Uterus (tissue), 2 donors: Measurements from ENCODE around the gene PODNL1.
"Not testable (repeated sequence)": the region's sequence is repeated elsewhere in the genome, so short reads cannot be mapped to it uniquely, and the experiment has no call there.

Experiments
- POLR2A ChIP-seq, 2 donors: fragments of 450-650 bp; IDR thresholded peaks; one replicate each; pipeline ENCODE4 v1.6.1; 2016; ENCODE audit warnings: antibody characterized with exemption in 2 of 2, mild to moderate bottlenecking in 1 of 2, moderate library complexity in 1 of 2
- TF ChIP-seq, protein P1 (sequence below), 4 experiments: fragments of 200-600 bp in 2 of 4; fragments of 450-650 bp in 2 of 4; sonication (generic) in 2 of 4; IDR thresholded peaks; one replicate each; pipeline ENCODE4 v1.5.1; 2016 to 2019; ENCODE audit warnings: antibody characterized with exemption in 4 of 4, mild to moderate bottlenecking in 2 of 4, moderate library complexity in 1 of 4

DNA sequence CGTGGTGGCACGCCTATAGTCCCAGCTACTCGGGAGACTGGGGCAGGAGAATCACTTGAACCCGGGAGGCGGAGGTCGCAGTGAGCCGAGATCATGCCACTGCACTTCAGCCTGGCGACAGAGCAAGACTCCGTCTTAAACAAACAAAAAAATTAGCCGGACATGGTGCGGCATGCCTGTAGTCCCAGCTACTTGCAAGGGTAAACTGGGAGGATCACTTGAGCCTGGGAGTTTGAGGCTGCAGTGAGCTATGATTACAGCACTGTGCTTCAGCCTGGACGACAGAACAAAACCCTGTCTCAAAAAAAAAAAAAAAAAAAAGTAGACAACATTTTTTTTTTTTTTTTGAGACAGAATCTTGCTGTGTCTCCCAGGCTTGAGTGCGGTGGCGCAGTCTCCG lies 33.7 kb upstream of the PODNL1 start:
- TF ChIP-seq, protein P1, sequence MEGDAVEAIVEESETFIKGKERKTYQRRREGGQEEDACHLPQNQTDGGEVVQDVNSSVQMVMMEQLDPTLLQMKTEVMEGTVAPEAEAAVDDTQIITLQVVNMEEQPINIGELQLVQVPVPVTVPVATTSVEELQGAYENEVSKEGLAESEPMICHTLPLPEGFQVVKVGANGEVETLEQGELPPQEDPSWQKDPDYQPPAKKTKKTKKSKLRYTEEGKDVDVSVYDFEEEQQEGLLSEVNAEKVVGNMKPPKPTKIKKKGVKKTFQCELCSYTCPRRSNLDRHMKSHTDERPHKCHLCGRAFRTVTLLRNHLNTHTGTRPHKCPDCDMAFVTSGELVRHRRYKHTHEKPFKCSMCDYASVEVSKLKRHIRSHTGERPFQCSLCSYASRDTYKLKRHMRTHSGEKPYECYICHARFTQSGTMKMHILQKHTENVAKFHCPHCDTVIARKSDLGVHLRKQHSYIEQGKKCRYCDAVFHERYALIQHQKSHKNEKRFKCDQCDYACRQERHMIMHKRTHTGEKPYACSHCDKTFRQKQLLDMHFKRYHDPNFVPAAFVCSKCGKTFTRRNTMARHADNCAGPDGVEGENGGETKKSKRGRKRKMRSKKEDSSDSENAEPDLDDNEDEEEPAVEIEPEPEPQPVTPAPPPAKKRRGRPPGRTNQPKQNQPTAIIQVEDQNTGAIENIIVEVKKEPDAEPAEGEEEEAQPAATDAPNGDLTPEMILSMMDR (IDR thresholded peaks at IDR 0.05) = not testable (repeated sequence)
- not testable (repeated sequence) for TF ChIP-seq POLR2A (IDR thresholded peaks at IDR 0.05)
